Measurements from ENCODE around the gene RASGRP3. TPM values are rescaled to one million over a fixed set of nuclear protein-coding genes. Genes with fewer than 3 reads are reported as not detected.

RASGRP3 gene
- total RNA-seq, 1 donor: 0.72 TPM

DNA sequence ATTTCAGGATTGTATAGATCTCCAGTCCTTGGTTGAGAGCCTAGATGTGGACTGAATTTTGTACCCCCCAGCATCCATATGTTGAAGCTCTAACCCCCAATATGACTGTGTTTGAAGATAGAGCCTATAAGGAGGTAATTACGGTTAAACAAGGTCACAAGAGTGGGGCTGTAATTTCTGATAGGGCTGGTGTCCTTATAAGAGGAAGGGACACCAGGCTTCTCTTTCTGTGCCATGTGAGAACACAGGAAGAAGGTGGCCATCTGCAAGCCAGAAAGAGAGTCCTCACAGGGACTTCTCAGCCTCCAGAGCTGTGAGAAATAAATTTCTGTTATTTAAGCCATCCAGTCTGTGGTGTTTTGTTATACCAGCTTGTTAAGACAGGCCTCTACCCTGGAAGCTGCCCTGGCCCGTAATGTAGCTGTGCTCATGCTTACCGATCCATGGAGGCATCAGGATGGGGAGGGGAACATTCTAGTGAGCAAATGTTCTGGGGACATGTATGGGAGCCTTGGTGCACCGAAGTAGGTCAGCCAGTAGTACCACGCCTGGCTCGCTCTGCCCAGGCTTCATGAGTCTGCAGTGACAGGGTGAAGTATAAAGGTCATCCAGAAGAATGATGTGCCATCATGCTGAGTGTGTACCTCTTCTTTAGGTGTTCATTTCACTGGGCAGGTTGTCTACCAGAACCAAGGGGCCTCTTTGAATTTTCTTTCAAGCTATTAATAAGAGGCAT lies 16.1 kb downstream of the RASGRP3 start:
- Histone ChIP-seq H3K27me3 (ENCODE audit: insufficient read depth, low read length) (peaks cover 3% of the 10 kb centered on the region), H2AFZ (ENCODE audit: low read length) (no peak overlapping the region), H3K27ac (ENCODE audit: low read depth, low read length) (no peak overlapping the region), H3K36me3 (ENCODE audit: insufficient read depth, low read length) (no peaks in the 10 kb centered on the region), H3K4me2 (ENCODE audit: insufficient read depth, low read length) (no peak overlapping the region), H3K79me2 (ENCODE audit: insufficient read depth, low read length) (no peaks in the 10 kb centered on the region), H3K4me3 (ENCODE audit: insufficient read depth, low read length) (no peak overlapping the region), H4K20me1 (ENCODE audit: insufficient read depth, low read length) (no peaks in the 10 kb centered on the region), H3K4me1 (ENCODE audit: insufficient read depth, low read length) (no peaks in the 10 kb centered on the region), H3K9me3 (ENCODE audit: low read depth, low read length) (no peaks in the 10 kb centered on the region)
- TF ChIP-seq, protein P1, sequence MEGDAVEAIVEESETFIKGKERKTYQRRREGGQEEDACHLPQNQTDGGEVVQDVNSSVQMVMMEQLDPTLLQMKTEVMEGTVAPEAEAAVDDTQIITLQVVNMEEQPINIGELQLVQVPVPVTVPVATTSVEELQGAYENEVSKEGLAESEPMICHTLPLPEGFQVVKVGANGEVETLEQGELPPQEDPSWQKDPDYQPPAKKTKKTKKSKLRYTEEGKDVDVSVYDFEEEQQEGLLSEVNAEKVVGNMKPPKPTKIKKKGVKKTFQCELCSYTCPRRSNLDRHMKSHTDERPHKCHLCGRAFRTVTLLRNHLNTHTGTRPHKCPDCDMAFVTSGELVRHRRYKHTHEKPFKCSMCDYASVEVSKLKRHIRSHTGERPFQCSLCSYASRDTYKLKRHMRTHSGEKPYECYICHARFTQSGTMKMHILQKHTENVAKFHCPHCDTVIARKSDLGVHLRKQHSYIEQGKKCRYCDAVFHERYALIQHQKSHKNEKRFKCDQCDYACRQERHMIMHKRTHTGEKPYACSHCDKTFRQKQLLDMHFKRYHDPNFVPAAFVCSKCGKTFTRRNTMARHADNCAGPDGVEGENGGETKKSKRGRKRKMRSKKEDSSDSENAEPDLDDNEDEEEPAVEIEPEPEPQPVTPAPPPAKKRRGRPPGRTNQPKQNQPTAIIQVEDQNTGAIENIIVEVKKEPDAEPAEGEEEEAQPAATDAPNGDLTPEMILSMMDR (IDR thresholded peaks at IDR 0.05; ENCODE audit: extremely low read depth, low read depth, low read length): no peak
- no peak for DNase-seq (ENCODE audit: insufficient read length, low spot score, missing footprints)

DNA sequence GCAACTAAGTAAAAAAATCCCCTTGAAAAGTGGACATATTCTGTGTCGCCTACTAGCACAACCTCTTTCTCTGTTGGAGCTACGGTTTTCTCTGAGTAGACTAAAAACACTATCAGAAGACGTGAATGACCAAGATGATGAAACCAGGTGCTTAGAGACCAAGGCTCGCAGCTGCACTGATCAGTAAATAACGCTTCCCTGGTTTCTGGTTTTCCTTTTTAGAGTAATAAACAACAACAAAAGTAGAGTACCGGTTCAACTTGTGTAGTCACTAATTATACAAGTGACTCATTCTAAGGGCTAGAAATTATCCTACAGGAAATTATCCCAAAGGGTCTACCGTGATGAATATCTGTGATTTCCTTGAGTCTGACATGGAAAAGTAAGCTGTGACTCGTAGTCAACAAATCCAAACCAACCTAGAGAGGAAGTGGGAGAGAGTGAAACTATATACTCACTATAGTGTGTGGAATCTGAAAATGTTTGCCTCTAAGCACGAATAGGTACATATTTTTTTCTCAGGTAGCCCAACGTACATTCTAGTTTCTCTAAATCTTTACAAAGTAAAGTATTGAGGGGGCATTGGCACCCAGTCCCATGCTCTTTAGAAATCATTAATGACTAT lies 17.8 kb downstream of the RASGRP3 start:
- Histone ChIP-seq H2AFZ (ENCODE audit: low read length) (no peak overlapping the region), H3K36me3 (ENCODE audit: insufficient read depth, low read length) (no peaks in the 10 kb centered on the region), H3K79me2 (ENCODE audit: insufficient read depth, low read length) (no peaks in the 10 kb centered on the region), H3K27me3 (ENCODE audit: insufficient read depth, low read length) (peaks cover 2% of the 10 kb centered on the region), H3K27ac (ENCODE audit: low read depth, low read length) (no peak overlapping the region), H3K4me2 (ENCODE audit: insufficient read depth, low read length) (no peak overlapping the region), H3K4me3 (ENCODE audit: insufficient read depth, low read length) (no peak overlapping the region), H3K4me1 (ENCODE audit: insufficient read depth, low read length) (no peaks in the 10 kb centered on the region), H3K9me3 (ENCODE audit: low read depth, low read length) (no peaks in the 10 kb centered on the region), H4K20me1 (ENCODE audit: insufficient read depth, low read length) (no peaks in the 10 kb centered on the region)
- no peak for DNase-seq (ENCODE audit: insufficient read length, low spot score, missing footprints)
- TF ChIP-seq, protein P1 (IDR thresholded peaks at IDR 0.05; ENCODE audit: extremely low read depth, low read depth, low read length): no peak

DNA sequence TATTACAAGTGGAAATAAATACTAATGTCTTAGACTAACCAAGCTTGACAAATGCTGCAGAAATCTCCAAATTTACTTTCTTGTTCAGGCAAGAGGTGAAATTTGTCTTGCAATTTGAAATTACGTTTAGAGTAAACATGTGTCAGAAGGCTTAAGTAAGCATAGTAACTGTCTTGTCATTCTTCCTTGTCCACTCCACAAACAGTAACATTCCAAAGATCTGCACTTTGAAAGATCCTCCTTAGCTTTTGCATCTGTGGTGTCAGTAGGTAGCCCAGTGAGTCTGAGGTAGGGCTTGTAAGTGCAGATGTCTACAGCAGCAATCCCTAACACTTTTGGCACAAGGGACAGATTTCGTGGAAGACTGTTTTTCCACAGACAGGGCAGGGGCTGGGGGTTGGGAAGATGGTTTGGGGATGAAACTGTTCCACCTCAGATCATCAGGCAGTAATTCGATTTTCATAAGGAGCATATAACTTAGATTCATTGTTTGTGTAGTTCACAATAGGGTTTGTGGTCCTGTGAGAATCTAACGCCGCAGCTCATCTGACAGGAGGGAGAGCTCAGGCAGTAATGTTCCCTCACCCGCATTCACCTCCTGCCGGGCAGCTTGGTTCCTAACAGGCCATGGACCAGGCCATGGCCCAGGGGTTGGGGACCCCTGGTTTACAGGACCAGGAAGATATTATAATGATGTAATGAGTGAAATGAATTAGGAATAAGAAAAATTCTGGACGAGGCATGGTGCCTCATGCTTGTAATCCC lies 18.6 kb downstream of the RASGRP3 start:
- Histone ChIP-seq H3K4me1 (ENCODE audit: insufficient read depth, low read length) (no peaks in the 10 kb centered on the region), H4K20me1 (ENCODE audit: insufficient read depth, low read length) (no peaks in the 10 kb centered on the region), H3K4me2 (ENCODE audit: insufficient read depth, low read length) (no peak overlapping the region), H3K4me3 (ENCODE audit: insufficient read depth, low read length) (no peak overlapping the region), H3K36me3 (ENCODE audit: insufficient read depth, low read length) (no peaks in the 10 kb centered on the region), H3K79me2 (ENCODE audit: insufficient read depth, low read length) (no peaks in the 10 kb centered on the region), H3K9me3 (ENCODE audit: low read depth, low read length) (no peaks in the 10 kb centered on the region), H2AFZ (ENCODE audit: low read length) (no peak overlapping the region), H3K27ac (ENCODE audit: low read depth, low read length) (no peak overlapping the region), H3K27me3 (ENCODE audit: insufficient read depth, low read length) (peaks cover 2% of the 10 kb centered on the region)
- TF ChIP-seq, protein P1 (IDR thresholded peaks at IDR 0.05; ENCODE audit: extremely low read depth, low read depth, low read length): no peak
- no peak for DNase-seq (ENCODE audit: insufficient read length, low spot score, missing footprints)

DNA sequence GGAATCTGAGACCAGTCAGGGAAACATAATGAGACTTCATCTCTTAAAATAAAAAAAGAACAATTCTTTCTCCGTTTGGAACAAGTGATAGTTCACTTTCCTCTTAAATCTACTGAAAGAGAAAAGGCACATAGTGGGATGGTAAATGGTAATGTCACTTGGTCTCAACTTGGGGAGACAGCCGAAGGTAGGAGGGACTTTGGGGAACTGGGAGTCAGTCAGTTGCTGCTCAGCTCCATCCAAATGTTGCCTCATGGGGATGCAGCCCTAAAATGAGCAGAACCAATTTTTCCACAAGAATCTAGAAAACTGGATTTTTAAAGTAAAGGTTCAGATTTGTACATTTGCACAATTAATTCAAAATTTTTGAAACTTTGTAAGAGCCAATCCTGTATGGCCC lies 19.2 kb downstream of the RASGRP3 start:
- H3K27ac ChIP-seq (ENCODE audit: low read depth, low read length): no peak overlapping the region
- H4K20me1 ChIP-seq (ENCODE audit: insufficient read depth, low read length): no peaks in the 10 kb centered on the region
- no peaks in the 10 kb centered on the region for H3K4me1 ChIP-seq (ENCODE audit: insufficient read depth, low read length)
- peaks cover 2% of the 10 kb centered on the region for H3K27me3 ChIP-seq (ENCODE audit: insufficient read depth, low read length)
- H2AFZ ChIP-seq (ENCODE audit: low read length): no peak overlapping the region
- H3K9me3 ChIP-seq (ENCODE audit: low read depth, low read length): no peaks in the 10 kb centered on the region
- no peaks in the 10 kb centered on the region for H3K36me3 ChIP-seq (ENCODE audit: insufficient read depth, low read length)
- TF ChIP-seq, protein P1 (IDR thresholded peaks at IDR 0.05; ENCODE audit: extremely low read depth, low read depth, low read length): no peak
- DNase-seq (ENCODE audit: insufficient read length, low spot score, missing footprints): no peak
- no peak overlapping the region for H3K4me3 ChIP-seq (ENCODE audit: insufficient read depth, low read length)
- H3K4me2 ChIP-seq (ENCODE audit: insufficient read depth, low read length): no peak overlapping the region
- no peaks in the 10 kb centered on the region for H3K79me2 ChIP-seq (ENCODE audit: insufficient read depth, low read length)
